HepG2 (cell line): ENCODE data around the gene ITGB7. TPM values are rescaled to one million over a fixed set of nuclear protein-coding genes. Genes with fewer than 3 reads are reported as not detected.

Experiments used
- ARID5B ChIP-seq: IDR thresholded peaks from 2 replicates; pipeline ENCODE4 v1.4.0; 2020; ENCODE audit warnings: mild to moderate bottlenecking, missing genetic modification reagents
- BCL6 ChIP-seq: IDR thresholded peaks from 2 replicates; pipeline ENCODE4 v1.6.1; 2016; ENCODE audit warnings: missing genetic modification reagents, missing compliant biosample characterization
- ESRRA ChIP-seq: sonication (generic); formaldehyde crosslinking; IDR thresholded peaks from 2 replicates; pipeline ENCODE4 v1.5.1; 2020; ENCODE audit warnings: mild to moderate bottlenecking, low read depth, missing genetic modification reagents
- ETV5 ChIP-seq: IDR thresholded peaks from 2 replicates; pipeline ENCODE4 v1.6.1; 2018; ENCODE audit warnings: missing biosample characterization, missing genetic modification reagents, inconsistent platforms, borderline replicate concordance
- MEIS1 ChIP-seq: sonication (generic); formaldehyde crosslinking; IDR thresholded peaks from 2 replicates; pipeline ENCODE4 v1.9.0; 2021; ENCODE audit warnings: mild to moderate bottlenecking, missing genetic modification reagents, moderate library complexity, borderline replicate concordance
- NR1H2 ChIP-seq: sonication (generic); formaldehyde crosslinking; IDR thresholded peaks from 2 replicates; pipeline ENCODE4 v1.8.1; 2022; ENCODE audit warnings: low read depth, missing genetic modification reagents, borderline replicate concordance
- PCBP1 ChIP-seq: fragments of 200-400 bp; formaldehyde crosslinking; IDR thresholded peaks from 2 replicates; pipeline ENCODE4 v1.6.1; 2017; ENCODE audit warnings: mild to moderate bottlenecking, low read depth, low read length, borderline replicate concordance
- REXO4 ChIP-seq: sonication (generic); formaldehyde crosslinking; IDR thresholded peaks from 2 replicates; pipeline ENCODE4 v1.8.0; 2022; ENCODE audit warnings: missing genetic modification reagents, mild to moderate bottlenecking, borderline replicate concordance
- TMF1 ChIP-seq: sonication (generic); formaldehyde crosslinking; IDR thresholded peaks from 2 replicates; pipeline ENCODE4 v1.8.1; 2022; ENCODE audit warnings: low read depth, missing genetic modification reagents
- TSC22D2 ChIP-seq: sonication (generic); formaldehyde crosslinking; IDR thresholded peaks from 2 replicates; pipeline ENCODE4 v1.5.1; 2020; ENCODE audit warnings: missing genetic modification reagents, mild to moderate bottlenecking, borderline replicate concordance
- ZBTB26 ChIP-seq: IDR thresholded peaks from 2 replicates; pipeline ENCODE4 v1.6.1; 2016; ENCODE audit warnings: missing compliant biosample characterization, missing genetic modification reagents, borderline replicate concordance
- ZBTB34 ChIP-seq: sonication (generic); formaldehyde crosslinking; IDR thresholded peaks from 2 replicates; pipeline ENCODE4 v1.8.0; 2022; ENCODE audit warnings: mild to moderate bottlenecking, missing genetic modification reagents
- ZFP90 ChIP-seq: sonication (generic); formaldehyde crosslinking; IDR thresholded peaks from 2 replicates; pipeline ENCODE4 v1.8.0; 2022; ENCODE audit warnings: missing genetic modification reagents, mild to moderate bottlenecking, inconsistent platforms, borderline replicate concordance
- ZNF607 ChIP-seq: sonication (generic); formaldehyde crosslinking; IDR thresholded peaks from 2 replicates; pipeline ENCODE4 v1.5.1; 2020; ENCODE audit warnings: missing genetic modification reagents, mild to moderate bottlenecking, borderline replicate concordance
- ZNF614 ChIP-seq: IDR thresholded peaks from 2 replicates; pipeline ENCODE4 v1.6.1; 2018; ENCODE audit warnings: missing biosample characterization, missing genetic modification reagents, inconsistent platforms, borderline replicate concordance
- ZNF83 ChIP-seq: sonication (generic); formaldehyde crosslinking; IDR thresholded peaks from 2 replicates; pipeline ENCODE4 v1.4.0; 2020; ENCODE audit warnings: missing genetic modification reagents, mild to moderate bottlenecking, borderline replicate concordance
- polyA plus RNA-seq, 8 experiments: library from polyadenylated mRNA; depleted of rRNA in 3 of 8; stranded (reverse) in 7 of 8; unstranded in 1 of 8; fragments of >200 nt; fragmentation: Illumina TruSeq in 4 of 8; extraction: Trizol in 4 of 8; gene quantifications; 2 replicates each; pipeline versions ENCODE4 v1.2.1 to v1.2.3, GENCODE V29; 2011 to 2016; ENCODE audit warnings: low read depth in 4 of 8, missing spikeins in 1 of 8, mixed read lengths in 1 of 8; ENCODE audit not compliant: insufficient read depth in 1 of 8
- total RNA-seq, 5 experiments: library from RNA; depleted of rRNA; stranded (reverse); fragments of >200 nt; fragmentation: Illumina TruSeq; extraction: Trizol; gene quantifications; 2 replicates each; pipeline ENCODE4 v1.2.3, GENCODE V29; 2016; ENCODE audit warnings: low read depth in 1 of 5
- TF ChIP-seq, protein P1 (sequence below): sonication (generic); formaldehyde crosslinking; IDR thresholded peaks from 2 replicates; pipeline ENCODE4 v1.5.0; 2020; ENCODE audit warnings: missing genetic modification reagents
- TF ChIP-seq, protein P2 (sequence below): sonication (generic); formaldehyde crosslinking; IDR thresholded peaks from 2 replicates; pipeline ENCODE4 v1.4.0; 2020; ENCODE audit warnings: low read depth, mild to moderate bottlenecking, missing genetic modification reagents

The ITGB7 gene
- total and polyA plus RNA-seq, 2 of the 13 experiments (the other 11 are each of a cell fraction or from before 2014, with no cell fraction given), result 0.16 to 0.18 TPM

DNA sequence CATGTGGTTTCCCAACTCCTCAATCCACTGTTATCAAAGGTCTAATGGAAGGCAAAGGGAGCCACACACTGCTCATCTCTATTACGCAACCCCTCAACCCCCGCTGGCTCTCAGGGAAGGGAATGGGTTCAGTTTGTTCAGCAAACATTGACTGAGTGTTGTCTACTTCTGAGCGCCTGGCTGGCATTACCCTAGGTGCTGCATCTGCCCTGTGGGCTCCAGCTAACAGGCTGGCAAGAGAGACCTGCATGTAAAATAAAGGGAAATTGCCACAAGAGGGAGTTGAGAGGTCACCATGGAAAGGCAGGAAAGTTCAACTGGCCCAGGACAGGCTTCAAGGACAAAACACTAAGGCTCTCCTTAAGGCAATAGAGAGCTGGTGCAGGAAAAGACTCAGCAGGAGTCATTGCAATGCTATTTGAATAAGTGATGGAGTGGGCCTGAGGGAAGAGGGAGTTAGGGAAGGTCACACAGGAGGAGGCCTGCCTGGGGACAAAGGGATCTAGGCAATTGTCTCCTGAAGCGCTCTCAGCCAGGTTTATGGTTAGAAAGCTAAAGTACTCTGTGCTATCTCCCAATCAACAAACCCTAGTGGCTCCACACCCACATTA lies 32.1 kb downstream of the ITGB7 start (continued):
- TF ChIP-seq, protein P1, sequence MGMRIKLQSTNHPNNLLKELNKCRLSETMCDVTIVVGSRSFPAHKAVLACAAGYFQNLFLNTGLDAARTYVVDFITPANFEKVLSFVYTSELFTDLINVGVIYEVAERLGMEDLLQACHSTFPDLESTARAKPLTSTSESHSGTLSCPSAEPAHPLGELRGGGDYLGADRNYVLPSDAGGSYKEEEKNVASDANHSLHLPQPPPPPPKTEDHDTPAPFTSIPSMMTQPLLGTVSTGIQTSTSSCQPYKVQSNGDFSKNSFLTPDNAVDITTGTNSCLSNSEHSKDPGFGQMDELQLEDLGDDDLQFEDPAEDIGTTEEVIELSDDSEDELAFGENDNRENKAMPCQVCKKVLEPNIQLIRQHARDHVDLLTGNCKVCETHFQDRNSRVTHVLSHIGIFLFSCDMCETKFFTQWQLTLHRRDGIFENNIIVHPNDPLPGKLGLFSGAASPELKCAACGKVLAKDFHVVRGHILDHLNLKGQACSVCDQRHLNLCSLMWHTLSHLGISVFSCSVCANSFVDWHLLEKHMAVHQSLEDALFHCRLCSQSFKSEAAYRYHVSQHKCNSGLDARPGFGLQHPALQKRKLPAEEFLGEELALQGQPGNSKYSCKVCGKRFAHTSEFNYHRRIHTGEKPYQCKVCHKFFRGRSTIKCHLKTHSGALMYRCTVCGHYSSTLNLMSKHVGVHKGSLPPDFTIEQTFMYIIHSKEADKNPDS (CRISPR knock-in tag), result no peak
- no peak for TF ChIP-seq ESRRA (CRISPR knock-in tag)
- TF ChIP-seq ZNF83 (CRISPR knock-in tag), result no peak
- no peak for TF ChIP-seq REXO4
- no peak for TF ChIP-seq ZBTB26 (CRISPR knock-in tag)
- peak; percentile 43; the same call in 1 of the 2 replicates for TF ChIP-seq ZBTB34 (CRISPR knock-in tag)
- TF ChIP-seq ZNF607 (CRISPR knock-in tag), result no peak
- no peak for TF ChIP-seq PCBP1
- peak; percentile 77 for TF ChIP-seq ARID5B
- TF ChIP-seq BCL6, result peak; percentile 68
- TF ChIP-seq, protein P2, sequence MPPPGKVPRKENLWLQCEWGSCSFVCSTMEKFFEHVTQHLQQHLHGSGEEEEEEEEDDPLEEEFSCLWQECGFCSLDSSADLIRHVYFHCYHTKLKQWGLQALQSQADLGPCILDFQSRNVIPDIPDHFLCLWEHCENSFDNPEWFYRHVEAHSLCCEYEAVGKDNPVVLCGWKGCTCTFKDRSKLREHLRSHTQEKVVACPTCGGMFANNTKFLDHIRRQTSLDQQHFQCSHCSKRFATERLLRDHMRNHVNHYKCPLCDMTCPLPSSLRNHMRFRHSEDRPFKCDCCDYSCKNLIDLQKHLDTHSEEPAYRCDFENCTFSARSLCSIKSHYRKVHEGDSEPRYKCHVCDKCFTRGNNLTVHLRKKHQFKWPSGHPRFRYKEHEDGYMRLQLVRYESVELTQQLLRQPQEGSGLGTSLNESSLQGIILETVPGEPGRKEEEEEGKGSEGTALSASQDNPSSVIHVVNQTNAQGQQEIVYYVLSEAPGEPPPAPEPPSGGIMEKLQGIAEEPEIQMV, result no peak
- TF ChIP-seq NR1H2 (CRISPR knock-in tag), result no peak
- no peak for TF ChIP-seq TMF1
- TF ChIP-seq MEIS1 (CRISPR knock-in tag), result no peak
- peak; percentile 93; the same call in 1 of the 2 replicates for TF ChIP-seq ZNF614 (CRISPR knock-in tag)
- TF ChIP-seq TSC22D2 (CRISPR knock-in tag), result no peak
- no peak for TF ChIP-seq ZFP90 (CRISPR knock-in tag)
- no peak; the same call in 1 of the 2 replicates for TF ChIP-seq ETV5 (CRISPR knock-in tag)
